Measurements from ENCODE around the gene RNF150. TPM values are rescaled to one million over a fixed set of nuclear protein-coding genes. Genes with fewer than 3 reads are reported as not detected.

The RNF150 gene
- total and polyA plus RNA-seq, 2 of the 4 experiments (the other 2 are of a cell fraction): 6.2 to 18.1 TPM

DNA sequence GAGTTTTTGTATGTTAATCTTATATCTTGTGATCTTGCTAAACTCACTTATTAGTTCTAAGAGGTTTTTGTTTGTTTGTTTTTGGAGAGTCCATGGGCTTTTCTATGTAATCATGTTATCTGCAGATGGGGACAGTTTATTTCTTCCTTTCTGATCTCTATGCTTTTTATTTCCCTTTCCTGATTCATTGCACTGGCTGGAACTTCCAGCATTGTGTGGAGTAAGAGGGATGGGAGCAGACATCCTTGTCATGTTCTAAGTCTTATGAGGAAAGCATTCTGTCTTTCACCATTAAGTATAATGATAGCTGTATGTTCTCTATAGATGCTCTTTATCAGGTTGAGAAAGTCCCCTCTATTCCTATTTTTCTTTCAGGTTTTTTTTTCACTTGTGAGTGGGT is 286.5 kb downstream of the RNF150 start:
- Histone ChIP-seq H3K4me1 (ENCODE audit: control insufficient read depth, insufficient read depth, low read length) (no peaks in the 10 kb centered on the region), H2AFZ (replicated peaks; ENCODE audit: low read length, poor library complexity) (no peak overlapping the region), H3K4ac (ENCODE audit: low read depth, low read length) (no peak overlapping the region), H3K4me3 (ENCODE audit: insufficient read depth, low read depth, low read length) (no peak overlapping the region), H2AK5ac (ENCODE audit: low read depth, low read length) (no peak overlapping the region), H3K23ac (ENCODE audit: low read depth, low read length) (no peak overlapping the region), H4K20me1 (ENCODE audit: insufficient read depth, low read length) (no peaks in the 10 kb centered on the region), H3K14ac (replicated peaks; ENCODE audit: low read depth, low read length) (no peak overlapping the region), H2AK9ac (replicated peaks; ENCODE audit: low read depth, low read length, poor library complexity) (no peak overlapping the region), H3K56ac (ENCODE audit: extremely low read depth, insufficient read depth, low read length) (no peak overlapping the region), H3K9me3 (ENCODE audit: control insufficient read depth, insufficient read depth, low read length) (no peaks in the 10 kb centered on the region), H4K8ac (ENCODE audit: low read depth in 2 of 2, low read length in 2 of 2) (no peak overlapping the region), H3K27ac (ENCODE audit: insufficient read depth, low read length) (no peak overlapping the region), H3K9me1 (ENCODE audit: insufficient read depth, low read length) (no peaks in the 10 kb centered on the region), H3K18ac (ENCODE audit: low read depth, low read length) (no peak overlapping the region), H3K79me1 (ENCODE audit: low read depth in 1 of 2, low read length in 2 of 2) (no peaks in the 10 kb centered on the region), H2BK120ac (ENCODE audit: low read depth, low read length) (no peak overlapping the region), H3K36me3 (ENCODE audit: control insufficient read depth, insufficient read depth, low read length) (no peaks in the 10 kb centered on the region), H4K5ac (ENCODE audit: low read depth, low read length) (no peak overlapping the region), H2BK20ac (ENCODE audit: low read depth, low read length) (no peak overlapping the region), H3K9ac (ENCODE audit: low read depth, low read length) (no peak overlapping the region), H3K27me3 (ENCODE audit: control insufficient read depth, insufficient read depth, low read length) (peaks cover 14% of the 10 kb centered on the region), H3K4me2 (ENCODE audit: low read depth, low read length) (no peak overlapping the region), H2BK15ac (ENCODE audit: low read depth, low read length) (no peak overlapping the region), H4K91ac (ENCODE audit: insufficient read depth, low read depth, low read length) (no peak overlapping the region), H2BK5ac (ENCODE audit: low read depth, low read length, poor library complexity, severe bottlenecking) (no peak overlapping the region)
- intact Hi-C loops (cut with micrococcal nuclease) (loop anchor here (10.0 kb wide), 1 partner anchor 1112 kb away; no protein-coding TSS in a partner anchor), dilution Hi-C loops (cut with HindIII; ENCODE audit: low sequenced_read_pairs, unreplicated experiment) (no loop called here), in situ Hi-C loops (cut with MboI; ENCODE audit: low sequenced_read_pairs) (loop anchor here (25.0 kb wide), 1 partner anchor 484 kb away; the partner anchor contains the start of gene SCOC)
- DNase-seq: no peak
- BruUV-seq (replicated peaks): no TSS peak
- CTCF ChIA-PET: interaction anchor here (0.7 to 1.2 kb wide), 2 partner anchors 487 to 512 kb away, joined by 3 to 4 read pairs; no protein-coding TSS in a partner anchor
- no peak for TF ChIP-seq CEBPB (IDR thresholded peaks at IDR 0.05; ENCODE audit: low read depth, low read length)
- TF ChIP-seq, protein P1, sequence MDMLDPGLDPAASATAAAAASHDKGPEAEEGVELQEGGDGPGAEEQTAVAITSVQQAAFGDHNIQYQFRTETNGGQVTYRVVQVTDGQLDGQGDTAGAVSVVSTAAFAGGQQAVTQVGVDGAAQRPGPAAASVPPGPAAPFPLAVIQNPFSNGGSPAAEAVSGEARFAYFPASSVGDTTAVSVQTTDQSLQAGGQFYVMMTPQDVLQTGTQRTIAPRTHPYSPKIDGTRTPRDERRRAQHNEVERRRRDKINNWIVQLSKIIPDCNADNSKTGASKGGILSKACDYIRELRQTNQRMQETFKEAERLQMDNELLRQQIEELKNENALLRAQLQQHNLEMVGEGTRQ (IDR thresholded peaks at IDR 0.05; ENCODE audit: low read depth, low read length): no peak
- no peak for TF ChIP-seq BHLHE40 (IDR thresholded peaks at IDR 0.05; ENCODE audit: low read depth, low read length)
- no peak for TF ChIP-seq RCOR1 (IDR thresholded peaks at IDR 0.05; ENCODE audit: insufficient replicate concordance, low read length)
- no peak for TF ChIP-seq FOS (IDR thresholded peaks at IDR 0.05; ENCODE audit: low read depth, low read length)
- no peak for TF ChIP-seq MAFK (IDR thresholded peaks at IDR 0.05; ENCODE audit: low read depth, low read length)
- TF ChIP-seq MXI1 (IDR thresholded peaks at IDR 0.05; ENCODE audit: borderline replicate concordance, low read depth, low read length): no peak
- TF ChIP-seq NFE2L2 (IDR thresholded peaks at IDR 0.05; ENCODE audit: low read depth, low read length): no peak
- no peak for TF ChIP-seq RFX5 (IDR thresholded peaks at IDR 0.05; ENCODE audit: low read depth, low read length)
- TF ChIP-seq, protein P2, sequence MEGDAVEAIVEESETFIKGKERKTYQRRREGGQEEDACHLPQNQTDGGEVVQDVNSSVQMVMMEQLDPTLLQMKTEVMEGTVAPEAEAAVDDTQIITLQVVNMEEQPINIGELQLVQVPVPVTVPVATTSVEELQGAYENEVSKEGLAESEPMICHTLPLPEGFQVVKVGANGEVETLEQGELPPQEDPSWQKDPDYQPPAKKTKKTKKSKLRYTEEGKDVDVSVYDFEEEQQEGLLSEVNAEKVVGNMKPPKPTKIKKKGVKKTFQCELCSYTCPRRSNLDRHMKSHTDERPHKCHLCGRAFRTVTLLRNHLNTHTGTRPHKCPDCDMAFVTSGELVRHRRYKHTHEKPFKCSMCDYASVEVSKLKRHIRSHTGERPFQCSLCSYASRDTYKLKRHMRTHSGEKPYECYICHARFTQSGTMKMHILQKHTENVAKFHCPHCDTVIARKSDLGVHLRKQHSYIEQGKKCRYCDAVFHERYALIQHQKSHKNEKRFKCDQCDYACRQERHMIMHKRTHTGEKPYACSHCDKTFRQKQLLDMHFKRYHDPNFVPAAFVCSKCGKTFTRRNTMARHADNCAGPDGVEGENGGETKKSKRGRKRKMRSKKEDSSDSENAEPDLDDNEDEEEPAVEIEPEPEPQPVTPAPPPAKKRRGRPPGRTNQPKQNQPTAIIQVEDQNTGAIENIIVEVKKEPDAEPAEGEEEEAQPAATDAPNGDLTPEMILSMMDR (conservative IDR thresholded peaks at IDR 0.05; ENCODE audit: low read depth, low read length): no peak
- TF ChIP-seq CHD1 (IDR thresholded peaks at IDR 0.05; ENCODE audit: low read depth, low read length): no peak
- TF ChIP-seq, protein P3, sequence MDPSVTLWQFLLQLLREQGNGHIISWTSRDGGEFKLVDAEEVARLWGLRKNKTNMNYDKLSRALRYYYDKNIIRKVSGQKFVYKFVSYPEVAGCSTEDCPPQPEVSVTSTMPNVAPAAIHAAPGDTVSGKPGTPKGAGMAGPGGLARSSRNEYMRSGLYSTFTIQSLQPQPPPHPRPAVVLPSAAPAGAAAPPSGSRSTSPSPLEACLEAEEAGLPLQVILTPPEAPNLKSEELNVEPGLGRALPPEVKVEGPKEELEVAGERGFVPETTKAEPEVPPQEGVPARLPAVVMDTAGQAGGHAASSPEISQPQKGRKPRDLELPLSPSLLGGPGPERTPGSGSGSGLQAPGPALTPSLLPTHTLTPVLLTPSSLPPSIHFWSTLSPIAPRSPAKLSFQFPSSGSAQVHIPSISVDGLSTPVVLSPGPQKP (IDR thresholded peaks at IDR 0.05; ENCODE audit: borderline replicate concordance, low read depth, low read length): no peak
- TF ChIP-seq RAD21 (IDR thresholded peaks at IDR 0.05; ENCODE audit: low read length): no peak
- no peak for TF ChIP-seq SMC3 (IDR thresholded peaks at IDR 0.05; ENCODE audit: low read depth, low read length)
- ATAC-seq (ENCODE audit: low read depth): no peak
- POLR2A ChIA-PET (ENCODE audit: unreplicated experiment): no interaction called here
